ENCODE results near the gene APBB2. TPM values are rescaled to one million over a fixed set of nuclear protein-coding genes. Genes with fewer than 3 reads are reported as not detected.
A peak's percentile ranks its signal among the peaks of the same experiment; 100 is the strongest.

APBB2 gene
- total and polyA plus RNA-seq, 2 experiments from 2014 or later: 35.8 to 74.8 TPM

GRCh38 chr4:40953283-40954087 is 260.9 kb downstream of the APBB2 start:
- H3K9me3 Mint-ChIP-seq: no peaks in the 10 kb centered on the region

GRCh38 chr4:40952672-40953071 is 261.7 kb downstream of the APBB2 start:
- H3K4me2 ChIP-seq: no peak overlapping the region
- TF ChIP-seq STAT1 (IDR thresholded peaks at IDR 0.05; ENCODE audit: unreplicated experiment) (no peak), ZNF331 (CRISPR knock-in tag; IDR thresholded peaks at IDR 0.05; ENCODE audit: low read depth) (no peak), EZH2 (IDR thresholded peaks at IDR 0.05; ENCODE audit: low read depth, unreplicated experiment) (no peak), ZNF114 (CRISPR knock-in tag; IDR thresholded peaks at IDR 0.05) (no peak), NANOG (IDR thresholded peaks at IDR 0.05; ENCODE audit: borderline replicate concordance) (no peak), REST (IDR thresholded peaks at IDR 0.05; ENCODE audit: unreplicated experiment) (no peak), EZH2phosphoT487 (IDR thresholded peaks at IDR 0.05; ENCODE audit: unreplicated experiment) (no peak), POLR2AphosphoS5 (IDR thresholded peaks at IDR 0.05; ENCODE audit: low read depth) (no peak), CTCF (conservative IDR thresholded peaks at IDR 0.05; ENCODE audit: low read depth in 2 of 2) (no peak), ETS1 (IDR thresholded peaks at IDR 0.05) (no peak)
- no peaks in the 10 kb centered on the region; the same call in 2 of the 3 replicates for H3K36me3 Mint-ChIP-seq (ENCODE audit: low read depth)
- DNase-seq (ENCODE audit: low spot score) (no peak), ATAC-seq (no peak)
- H3K27me3 ChIP-seq (ENCODE audit: insufficient read depth): no peaks in the 10 kb centered on the region
- H3K27ac Mint-ChIP-seq: no peak overlapping the region
- H4K20me1 ChIP-seq (replicated peaks; ENCODE audit: insufficient read depth): no peaks in the 10 kb centered on the region
- peaks cover 17% of the 10 kb centered on the region for H3K4me1 Mint-ChIP-seq
- no peaks in the 10 kb centered on the region; the same call in 1 of the 2 replicates for H3K36me3 ChIP-seq (ENCODE audit: insufficient read depth)
- no peak overlapping the region for H3K4me3 ChIP-seq
- peaks cover 17% of the 10 kb centered on the region for H3K4me1 ChIP-seq (ENCODE audit: insufficient read depth)
- no peaks in the 10 kb centered on the region for H3K9me3 Mint-ChIP-seq
- 0 out of 2 replicates have a peak, but pooled peaks cover 6% of the 10 kb centered on the region for H3F3A ChIP-seq (replicated peaks; ENCODE audit: low read depth)
- no peaks in the 10 kb centered on the region for H3K9me2 ChIP-seq (ENCODE audit: insufficient read depth)
- H3K4me3 Mint-ChIP-seq: no peak overlapping the region
- H3K79me2 ChIP-seq (replicated peaks; ENCODE audit: insufficient read depth): no peaks in the 10 kb centered on the region
- H3K27me3 Mint-ChIP-seq (ENCODE audit: insufficient read depth, low read depth, poor library complexity): peaks cover 7% of the 10 kb centered on the region
- no peak overlapping the region for H2AFZ ChIP-seq
- H3K27ac ChIP-seq (ENCODE audit: low read depth): no peak overlapping the region

More at GRCh38 chr4:40953283-40954087, 260.9 kb downstream of the APBB2 start:
- Histone ChIP-seq H3K36me3 (ENCODE audit: insufficient read depth) (no peaks in the 10 kb centered on the region; the same call in 1 of the 2 replicates), H3K4me3 (peak overlapping the region; percentile 30; the same call in 1 of the 2 replicates), H3K79me2 (replicated peaks; ENCODE audit: insufficient read depth) (no peaks in the 10 kb centered on the region), H3K27me3 (ENCODE audit: insufficient read depth) (no peaks in the 10 kb centered on the region), H2AFZ (no peak overlapping the region), H3K4me1 (ENCODE audit: insufficient read depth) (peaks cover 17% of the 10 kb centered on the region), H3F3A (replicated peaks; ENCODE audit: low read depth) (0 out of 2 replicates have a peak, but pooled peaks cover 6% of the 10 kb centered on the region), H4K20me1 (replicated peaks; ENCODE audit: insufficient read depth) (no peaks in the 10 kb centered on the region), H3K4me2 (peak overlapping the region; percentile 67), H3K27ac (ENCODE audit: low read depth) (peak overlapping the region; percentile 90; the same call in 1 of the 2 replicates), H3K9me2 (ENCODE audit: insufficient read depth) (no peaks in the 10 kb centered on the region)
- no peak for TF ChIP-seq STAT1 (IDR thresholded peaks at IDR 0.05; ENCODE audit: unreplicated experiment)
- Mint-ChIP-seq H3K27me3 (ENCODE audit: insufficient read depth, low read depth, poor library complexity) (peaks cover 7% of the 10 kb centered on the region), H3K27ac (peak overlapping the region; percentile 68; the same call in 1 of the 2 replicates), H3K36me3 (ENCODE audit: low read depth) (no peaks in the 10 kb centered on the region; the same call in 2 of the 3 replicates), H3K4me1 (peaks cover 17% of the 10 kb centered on the region), H3K4me3 (no peak overlapping the region; the same call in 2 of the 3 replicates)
- peak; percentile 42 for DNase-seq (ENCODE audit: low spot score)
- ATAC-seq: peak; percentile 64
